Esophagus (tissue), 2 donors: ENCODE measurements around the gene SYNGR3. TPM values are rescaled to one million over a fixed set of nuclear protein-coding genes. Genes with fewer than 3 reads are reported as not detected.

ENCODE experiments used
- H3K27ac ChIP-seq, 2 donors: one replicate each; pipeline ENCODE4 v1.5.1; 2013; ENCODE audit warnings: low read depth in 2 of 2, mild to moderate bottlenecking in 2 of 2, inconsistent platforms in 1 of 2, low read length in 1 of 2, moderate library complexity in 1 of 2
- H3K27me3 ChIP-seq, 2 donors: one replicate each; pipeline ENCODE4 v1.6.1; 2013; ENCODE audit warnings: low read length in 2 of 2, control low read depth in 1 of 2, mild to moderate bottlenecking in 1 of 2; ENCODE audit not compliant: insufficient read depth in 2 of 2, control insufficient read depth in 1 of 2
- H3K36me3 ChIP-seq, 2 donors: one replicate each; pipeline ENCODE4 v1.6.1; 2013; ENCODE audit warnings: low read length in 1 of 2; ENCODE audit not compliant: control insufficient read depth in 2 of 2, insufficient read depth in 2 of 2
- H3K4me1 ChIP-seq, 2 donors: one replicate each; pipeline ENCODE4 v1.6.1; 2013; ENCODE audit warnings: low read length in 1 of 2; ENCODE audit not compliant: control insufficient read depth in 2 of 2, insufficient read depth in 2 of 2
- H3K4me3 ChIP-seq, 2 donors: one replicate each; pipeline ENCODE4 v1.5.1; 2013; ENCODE audit warnings: low read length in 2 of 2, mild to moderate bottlenecking in 2 of 2, low read depth in 1 of 2, moderate library complexity in 1 of 2
- H3K9me3 ChIP-seq, 2 donors: one replicate each; pipeline ENCODE4 v1.6.1; 2013; ENCODE audit warnings: mild to moderate bottlenecking in 2 of 2, low read depth in 1 of 2, low read length in 1 of 2, moderate library complexity in 1 of 2; ENCODE audit not compliant: control insufficient read depth in 2 of 2, insufficient read depth in 1 of 2
- WGBS, 2 donors: extraction: QIAGEN DNeasy Blood & Tissue Kit; methylation state at CpG; one replicate each; pipeline ENCODE4 v1.1.7; 2013; 5-methylcytosine and 5-hydroxymethylcytosine counted together
- polyA plus RNA-seq, 2 donors: library from polyadenylated mRNA; stranded (reverse); fragments of 200-250 nt; gene quantifications; one replicate each; pipeline ENCODE4 v1.2.3, GENCODE V29; 2013
- donor health status: healthy with polysubstance abuse.
- donor health status: Bipolar disorder and iron deficiency.

SYNGR3 gene
- polyA plus RNA-seq, 2 donors: 0.06 to 0.36 TPM

DNA sequence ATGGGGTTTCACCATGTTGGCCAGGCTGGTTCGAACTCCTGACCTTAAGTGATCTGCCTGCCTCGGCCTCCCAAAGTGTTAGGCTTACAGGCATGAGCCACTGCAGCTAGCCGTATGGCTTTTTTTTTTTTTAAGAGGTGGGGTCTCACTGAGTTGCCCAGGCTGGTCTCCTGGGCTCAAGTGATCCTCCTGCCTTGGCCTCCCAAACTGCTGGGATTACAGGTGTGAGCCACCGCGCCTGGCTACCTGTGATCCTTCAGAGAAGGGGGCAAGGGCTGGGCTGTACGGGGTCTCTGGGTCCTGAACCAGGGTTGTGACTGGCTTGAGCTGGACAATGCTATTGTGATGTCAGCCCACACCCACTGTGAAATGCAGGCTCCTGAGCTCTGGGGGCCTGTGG is 23.3 kb upstream of the SYNGR3 start, which contains the start of gene RNF151:
RNF151 (plus strand) TSS at position 397 of the 400 bp plus-strand sequence. CDS start 26 bp downstream, outside the sequence.
- no peaks in the 10 kb centered on the region for H3K9me3 ChIP-seq
- peaks cover 2 to 16% of the 10 kb centered on the region in 2 donors for H3K36me3 ChIP-seq
- WGBS, 2 donors: 93 to 96% methylated on average over 6 of the region's 6 CpGs
- no peaks in the 10 kb centered on the region for H3K27me3 ChIP-seq
- H3K27ac ChIP-seq: peak within 1 kb of the TSS in 1 of 2 donors; percentile 93
- peak within 1 kb of the TSS; percentile 68 to 89 for H3K4me3 ChIP-seq
- H3K4me1 ChIP-seq: peaks cover 0 to 15% of the 10 kb centered on the region in 2 donors

DNA sequence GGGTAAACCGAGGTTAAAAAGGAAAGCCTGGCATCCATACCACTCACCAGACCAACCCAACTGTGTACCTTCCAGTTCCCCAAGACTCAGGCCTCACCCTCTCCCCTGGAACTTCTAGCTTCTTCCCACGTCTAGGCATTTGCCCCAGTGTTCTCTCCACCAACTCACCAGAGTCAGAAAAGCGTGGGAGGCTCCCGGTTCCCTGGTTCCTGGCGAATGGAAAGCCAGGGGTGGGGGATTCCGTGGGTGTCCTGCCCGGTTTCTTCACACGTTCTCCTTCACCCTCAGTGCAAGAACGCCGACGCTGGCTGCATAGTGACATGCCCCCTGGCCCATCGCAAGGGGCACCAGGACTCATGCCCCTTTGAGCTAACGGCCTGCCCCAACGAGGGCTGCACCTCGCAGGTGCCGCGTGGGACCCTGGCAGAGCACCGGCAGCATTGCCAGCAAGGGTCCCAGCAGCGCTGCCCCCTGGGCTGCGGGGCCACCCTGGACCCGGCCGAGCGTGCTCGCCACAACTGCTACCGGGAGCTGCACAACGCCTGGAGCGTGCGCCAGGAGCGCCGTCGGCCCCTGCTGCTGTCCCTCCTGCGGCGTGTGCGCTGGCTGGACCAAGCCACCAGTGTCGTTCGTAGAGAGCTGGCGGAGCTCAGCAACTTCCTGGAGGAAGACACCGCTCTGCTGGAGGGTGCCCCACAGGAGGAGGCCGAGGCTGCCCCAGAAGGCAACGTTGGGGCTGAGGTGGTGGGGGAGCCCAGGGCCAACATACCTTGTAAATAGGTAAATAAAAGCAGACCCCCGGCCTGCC is 21.4 kb upstream of the SYNGR3 start:
- 89 to 90% methylated on average over 41 of the region's 41 CpGs for WGBS, 2 donors
- Histone ChIP-seq H3K27ac (no peak overlapping the region), H3K36me3 (peaks cover 0 to 2% of the 10 kb centered on the region in 2 donors), H3K27me3 (no peaks in the 10 kb centered on the region), H3K4me1 (peaks cover 1 to 19% of the 10 kb centered on the region in 2 donors), H3K4me3 (no peak overlapping the region), H3K9me3 (no peaks in the 10 kb centered on the region)

DNA sequence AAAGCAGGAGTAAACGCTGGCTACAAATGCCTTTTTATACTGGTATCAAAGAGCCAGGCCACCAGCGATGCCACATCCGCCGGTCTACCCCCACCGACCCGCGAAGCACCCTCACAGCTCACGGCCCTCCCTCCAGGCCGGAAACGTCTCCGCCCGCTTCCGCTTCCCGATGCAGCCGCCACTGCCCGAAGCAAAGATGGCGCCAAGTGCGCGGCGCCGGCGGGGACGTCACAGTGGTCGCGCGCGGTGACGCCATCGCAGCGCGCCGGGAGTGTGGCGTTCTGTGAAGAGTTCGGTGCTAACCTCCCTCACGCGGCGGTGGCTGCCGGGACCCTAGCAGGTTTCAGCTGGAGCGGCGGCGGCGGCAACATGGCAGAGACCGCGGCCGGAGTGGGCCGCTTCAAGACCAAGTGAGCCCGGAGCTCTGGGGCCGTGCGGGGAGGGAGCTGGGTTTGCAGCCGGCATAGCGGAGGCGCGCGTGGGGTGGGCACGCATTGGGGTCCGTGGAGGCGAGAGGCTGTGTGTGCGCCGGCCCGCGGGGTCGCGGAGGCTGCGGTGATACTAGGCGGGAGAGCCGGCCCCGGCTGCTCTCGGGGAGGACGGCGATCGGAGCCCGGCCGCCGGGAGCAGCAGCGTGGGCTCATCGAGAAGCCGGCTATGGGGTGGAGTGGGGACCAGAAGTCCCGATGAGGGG is 17.8 kb upstream of the SYNGR3 start, which contains the start of gene TBL3:
TBL3 (plus strand) TSS at position 258 of the 694 bp plus-strand sequence; CDS start at position 370, 112 bp downstream.
- Histone ChIP-seq H3K4me3 (peak within 1 kb of the TSS; percentile 89 to 100), H3K36me3 (peaks cover 0 to 30% of the 10 kb centered on the region in 2 donors), H3K27me3 (peaks cover 0 to under 1% of the 10 kb centered on the region in 2 donors), H3K4me1 (peaks cover 4 to 14% of the 10 kb centered on the region in 2 donors), H3K9me3 (no peaks in the 10 kb centered on the region), H3K27ac (peak within 1 kb of the TSS; percentile 97 to 99)
- 0 to 1% methylated on average over 78 of the region's 78 CpGs for WGBS, 2 donors

DNA sequence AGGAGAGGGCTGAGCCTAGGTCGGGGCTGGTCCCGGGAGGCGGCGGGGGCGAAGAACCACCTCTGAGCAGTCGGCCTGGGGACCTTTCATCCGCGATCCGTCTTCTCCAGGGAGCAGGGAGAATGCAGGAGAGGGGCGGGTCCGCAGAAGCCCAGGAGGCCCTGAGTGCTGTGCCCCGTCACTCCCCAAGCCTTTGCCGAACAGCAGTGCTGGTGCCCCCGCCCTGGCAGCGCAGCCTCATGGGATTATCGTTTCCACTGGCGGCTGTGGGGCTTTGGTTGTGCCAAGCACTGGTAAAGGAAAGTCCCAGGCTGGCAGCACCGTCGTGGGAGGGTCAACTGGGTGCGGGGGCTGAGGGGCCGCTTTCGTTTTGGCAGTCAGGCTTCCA is 17.3 kb upstream of the SYNGR3 start:
- Histone ChIP-seq H3K4me3 (peak overlapping the region; percentile 89 to 100), H3K27me3 (peaks cover 0 to 2% of the 10 kb centered on the region in 2 donors), H3K36me3 (peaks cover 0 to 34% of the 10 kb centered on the region in 2 donors), H3K9me3 (no peaks in the 10 kb centered on the region), H3K4me1 (peaks cover 4 to 19% of the 10 kb centered on the region in 2 donors), H3K27ac (peak overlapping the region; percentile 97 to 99)
- WGBS, 2 donors: 2% methylated on average over 22 of the region's 22 CpGs

DNA sequence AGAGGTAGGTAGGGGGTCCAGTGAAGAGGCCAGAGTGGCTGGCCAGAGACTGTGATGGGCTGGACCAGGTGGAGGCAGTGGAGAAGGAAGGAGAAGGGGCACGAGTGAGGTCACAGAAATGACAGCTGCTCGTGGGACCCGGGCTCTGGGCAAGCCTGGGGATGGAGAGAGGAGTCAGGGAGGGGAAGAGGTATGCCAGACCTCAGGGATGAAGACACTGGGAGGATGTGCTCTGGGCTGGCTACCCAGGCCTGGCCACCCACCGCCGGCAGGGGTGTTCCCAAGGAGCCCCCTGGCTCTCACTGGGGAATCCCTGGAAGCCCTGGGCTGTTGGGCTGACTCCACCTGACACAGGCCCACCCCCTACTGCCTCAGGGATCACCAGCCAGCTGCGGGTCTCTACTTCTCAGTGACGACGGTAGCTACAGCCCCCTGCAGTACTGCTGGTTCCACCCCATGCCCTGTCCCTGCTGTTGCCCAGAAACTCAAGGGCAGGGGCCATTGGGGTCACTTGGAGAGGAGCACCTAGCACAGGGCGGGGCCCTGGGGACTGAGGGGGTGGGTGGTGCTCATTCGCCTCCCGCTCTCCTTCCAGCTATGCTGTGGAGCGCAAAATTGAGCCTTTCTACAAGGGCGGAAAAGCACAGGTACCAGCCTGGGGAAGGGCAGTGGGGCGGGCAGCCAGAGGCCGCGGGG is 16.2 kb upstream of the SYNGR3 start:
- WGBS, 2 donors: 89 to 93% methylated on average over 15 to 16 of the region's 16 CpGs
- peaks cover 4 to 30% of the 10 kb centered on the region in 2 donors for H3K4me1 ChIP-seq
- H3K27ac ChIP-seq: no peak overlapping the region
- peaks cover 5 to 45% of the 10 kb centered on the region in 2 donors for H3K36me3 ChIP-seq
- no peaks in the 10 kb centered on the region for H3K9me3 ChIP-seq
- peaks cover 0 to 2% of the 10 kb centered on the region in 2 donors for H3K27me3 ChIP-seq
- no peak overlapping the region for H3K4me3 ChIP-seq

DNA sequence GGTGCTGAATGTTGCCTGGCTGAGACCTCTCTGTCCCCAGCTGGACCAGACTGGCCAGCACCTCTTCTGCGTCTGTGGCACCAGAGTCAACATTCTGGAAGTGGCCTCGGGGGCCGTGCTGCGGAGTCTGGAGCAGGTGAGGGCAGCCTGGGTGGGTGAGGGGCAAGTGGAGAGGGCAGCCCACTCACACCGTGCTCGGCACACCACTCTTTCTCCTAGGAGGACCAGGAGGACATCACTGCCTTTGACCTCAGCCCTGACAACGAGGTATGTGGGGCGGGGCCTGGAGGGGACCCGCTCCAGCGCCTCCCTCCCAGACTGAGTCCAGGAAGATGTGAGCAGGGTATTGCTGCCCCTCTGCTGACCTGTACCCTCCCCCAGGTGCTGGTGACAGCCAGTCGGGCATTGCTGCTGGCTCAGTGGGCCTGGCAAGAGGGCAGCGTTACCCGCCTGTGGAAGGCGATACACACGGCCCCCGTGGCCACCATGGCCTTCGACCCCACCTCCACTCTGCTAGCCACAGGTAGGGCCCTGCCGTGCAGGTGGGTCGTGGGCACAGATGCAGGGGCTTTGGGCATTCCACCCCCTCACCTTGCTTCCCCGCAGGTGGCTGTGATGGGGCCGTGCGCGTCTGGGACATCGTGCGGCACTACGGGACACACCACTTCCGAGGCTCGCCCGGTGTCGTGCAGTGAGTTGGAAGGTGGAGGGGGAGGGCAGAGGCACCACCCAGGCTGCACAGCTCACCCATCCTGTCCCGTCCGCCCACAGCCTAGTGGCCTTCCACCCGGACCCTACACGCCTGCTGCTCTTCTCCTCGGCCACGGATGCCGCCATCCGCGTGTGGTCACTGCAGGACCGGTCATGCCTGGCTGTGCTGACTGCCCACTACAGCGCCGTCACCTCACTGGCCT is 15.4 kb upstream of the SYNGR3 start:
- Histone ChIP-seq H3K27me3 (peaks cover 0 to 2% of the 10 kb centered on the region in 2 donors), H3K4me3 (no peak overlapping the region), H3K9me3 (no peaks in the 10 kb centered on the region), H3K27ac (no peak overlapping the region), H3K4me1 (peaks cover 4 to 32% of the 10 kb centered on the region in 2 donors), H3K36me3 (peaks cover 5 to 47% of the 10 kb centered on the region in 2 donors)
- WGBS, 2 donors: 92% methylated on average over 37 to 42 of the region's 42 CpGs

DNA sequence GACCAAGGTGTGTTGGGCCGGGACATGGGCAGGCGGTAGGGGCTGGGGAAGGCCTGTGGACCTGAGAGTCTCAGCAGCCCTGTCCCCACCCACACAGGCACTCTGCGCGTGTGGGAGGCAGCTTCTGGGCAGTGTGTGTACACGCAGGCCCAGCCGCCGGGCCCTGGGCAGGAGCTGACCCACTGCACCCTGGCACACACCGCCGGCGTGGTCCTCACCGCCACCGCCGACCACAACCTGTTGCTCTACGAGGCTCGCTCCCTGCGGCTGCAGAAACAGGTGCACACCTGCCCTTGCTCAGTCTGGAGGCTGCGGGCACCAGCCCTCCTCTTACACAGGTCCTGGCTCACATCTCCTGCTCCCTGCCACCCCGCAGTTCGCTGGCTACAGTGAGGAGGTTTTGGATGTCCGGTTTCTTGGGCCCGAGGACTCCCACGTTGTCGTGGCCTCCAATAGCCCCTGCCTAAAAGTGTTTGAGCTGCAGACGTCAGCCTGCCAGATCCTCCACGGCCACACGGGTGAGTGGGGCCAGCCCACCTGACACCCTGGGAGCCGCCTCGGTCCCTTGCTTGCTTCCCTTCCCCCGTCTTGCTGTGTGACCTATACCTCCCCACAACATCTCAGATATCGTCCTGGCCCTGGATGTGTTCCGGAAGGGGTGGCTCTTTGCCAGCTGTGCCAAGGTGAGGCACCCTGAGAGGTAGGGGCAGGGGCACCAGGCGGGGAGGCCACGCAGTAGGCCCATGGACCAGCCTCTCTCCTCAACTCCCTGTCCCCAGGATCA is 14.1 kb upstream of the SYNGR3 start:
- no peak overlapping the region for H3K27ac ChIP-seq
- peaks cover 0 to 3% of the 10 kb centered on the region in 2 donors for H3K27me3 ChIP-seq
- no peak overlapping the region for H3K4me3 ChIP-seq
- H3K9me3 ChIP-seq: no peaks in the 10 kb centered on the region
- 90 to 91% methylated on average over 31 to 33 of the region's 33 CpGs for WGBS, 2 donors
- peaks cover 5 to 47% of the 10 kb centered on the region in 2 donors for H3K36me3 ChIP-seq
- H3K4me1 ChIP-seq: peaks cover 4 to 44% of the 10 kb centered on the region in 2 donors

DNA sequence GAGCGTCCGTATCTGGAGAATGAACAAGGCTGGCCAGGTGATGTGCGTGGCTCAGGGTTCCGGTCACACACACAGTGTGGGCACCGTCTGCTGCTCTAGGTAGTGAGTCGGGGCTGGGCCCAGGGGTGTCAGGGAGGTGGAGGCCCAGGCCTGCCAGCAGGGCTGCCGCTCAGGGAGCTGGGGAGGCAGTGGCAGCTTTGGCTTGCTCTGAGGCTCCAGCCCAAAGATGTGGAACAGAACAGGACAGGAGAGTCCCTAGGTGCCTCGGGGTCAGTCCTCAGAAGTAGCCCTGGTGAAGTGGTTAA is 13.6 kb upstream of the SYNGR3 start:
- Histone ChIP-seq H3K36me3 (peaks cover 5 to 47% of the 10 kb centered on the region in 2 donors), H3K4me3 (no peak overlapping the region), H3K9me3 (no peaks in the 10 kb centered on the region), H3K4me1 (peaks cover 4 to 40% of the 10 kb centered on the region in 2 donors), H3K27ac (no peak overlapping the region), H3K27me3 (peaks cover 0 to 8% of the 10 kb centered on the region in 2 donors)
- WGBS, 2 donors: 90 to 91% methylated on average over 8 of the region's 8 CpGs
